ENCODE results near the gene ANKRD52.

The ANKRD52 gene

GRCh38 chr12:56242986-56243385 lies 15.2 kb downstream of the ANKRD52 start:
- no peak overlapping the region for H3K9ac ChIP-seq (ENCODE audit: low read depth, low read length)
- no peak for ATAC-seq (ENCODE audit: insufficient read depth, low read depth)
- peaks cover 88% of the 10 kb centered on the region for H3K36me3 ChIP-seq (ENCODE audit: insufficient read depth, low read length)
- H3K79me2 ChIP-seq (ENCODE audit: insufficient read depth, low read length) = no peaks in the 10 kb centered on the region
- DNase-seq = no peak
- no peak overlapping the region for H2AFZ ChIP-seq (ENCODE audit: low read depth, low read length)
- no peak overlapping the region for H3K4me3 ChIP-seq (ENCODE audit: low read depth in 1 of 2, low read length in 2 of 2)
- no peak overlapping the region for H3K27ac ChIP-seq (ENCODE audit: low read length)
- peaks cover 5% of the 10 kb centered on the region; the same call in 1 of the 2 replicates for H4K20me1 ChIP-seq (ENCODE audit: insufficient read depth, low read length)
- TF ChIP-seq EZH2 (IDR thresholded peaks at IDR 0.05; ENCODE audit: borderline replicate concordance, low read depth, low read length, severe bottlenecking) = no peak
- TF ChIP-seq CTCF (IDR thresholded peaks at IDR 0.05; ENCODE audit: borderline replicate concordance, extremely low read depth, low read length, poor library complexity, severe bottlenecking) = no peak
- H3K9me3 ChIP-seq (ENCODE audit: insufficient read depth, low read length, severe bottlenecking) = no peaks in the 10 kb centered on the region
- no peak overlapping the region for H3K4me2 ChIP-seq (ENCODE audit: insufficient read depth, low read length)
- H3K27me3 ChIP-seq (ENCODE audit: insufficient read depth, low read length, poor library complexity) = no peaks in the 10 kb centered on the region
- no peaks in the 10 kb centered on the region for H3K4me1 ChIP-seq (ENCODE audit: insufficient read depth, low read length)

GRCh38 chr12:56241424-56242303 lies 16.5 kb downstream of the ANKRD52 start:
- no peaks in the 10 kb centered on the region for H3K27me3 ChIP-seq (ENCODE audit: insufficient read depth, low read length, poor library complexity)
- H3K79me2 ChIP-seq (ENCODE audit: insufficient read depth, low read length) = no peaks in the 10 kb centered on the region
- H3K27ac ChIP-seq (ENCODE audit: low read length) = no peak overlapping the region
- peaks cover 88% of the 10 kb centered on the region for H3K36me3 ChIP-seq (ENCODE audit: insufficient read depth, low read length)
- no peaks in the 10 kb centered on the region for H3K9me3 ChIP-seq (ENCODE audit: insufficient read depth, low read length, severe bottlenecking)
- no peak overlapping the region for H3K9ac ChIP-seq (ENCODE audit: low read depth, low read length)
- H3K4me3 ChIP-seq (ENCODE audit: low read depth in 1 of 2, low read length in 2 of 2) = no peak overlapping the region
- H4K20me1 ChIP-seq (ENCODE audit: insufficient read depth, low read length) = peaks cover 7% of the 10 kb centered on the region; the same call in 1 of the 2 replicates
- no peak overlapping the region for H3K4me2 ChIP-seq (ENCODE audit: insufficient read depth, low read length)
- ATAC-seq (ENCODE audit: insufficient read depth, low read depth) = no peak
- no peak for DNase-seq
- TF ChIP-seq CTCF (IDR thresholded peaks at IDR 0.05; ENCODE audit: borderline replicate concordance, extremely low read depth, low read length, poor library complexity, severe bottlenecking) (no peak), EZH2 (IDR thresholded peaks at IDR 0.05; ENCODE audit: borderline replicate concordance, low read depth, low read length, severe bottlenecking) (no peak)
- no peaks in the 10 kb centered on the region for H3K4me1 ChIP-seq (ENCODE audit: insufficient read depth, low read length)
- H2AFZ ChIP-seq (ENCODE audit: low read depth, low read length) = no peak overlapping the region

DNA sequence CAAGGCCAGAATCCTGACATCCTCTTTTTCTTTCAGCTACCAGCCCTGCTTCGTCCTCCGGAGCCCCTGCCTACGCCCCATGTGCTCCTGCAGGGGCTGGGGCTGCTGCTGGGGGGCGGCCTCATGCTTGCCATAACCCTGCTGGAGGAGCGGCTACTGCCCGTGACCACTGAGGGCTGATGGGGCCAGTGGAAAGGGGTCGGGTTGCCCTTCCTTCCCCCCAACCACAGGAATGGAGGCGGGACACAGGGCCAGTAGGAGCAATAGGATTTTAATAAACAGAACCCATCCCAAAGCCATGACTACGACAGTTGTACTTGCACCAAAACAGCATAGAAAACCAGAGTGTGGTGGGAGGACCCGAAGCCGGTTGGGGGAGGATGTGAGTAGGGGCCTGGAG lies 20.6 kb downstream of the ANKRD52 start:
- TF ChIP-seq EZH2 (IDR thresholded peaks at IDR 0.05; ENCODE audit: borderline replicate concordance, low read depth, low read length, severe bottlenecking) (no peak), CTCF (IDR thresholded peaks at IDR 0.05; ENCODE audit: borderline replicate concordance, extremely low read depth, low read length, poor library complexity, severe bottlenecking) (no peak)
- no peak overlapping the region for H3K4me2 ChIP-seq (ENCODE audit: insufficient read depth, low read length)
- no peaks in the 10 kb centered on the region for H3K79me2 ChIP-seq (ENCODE audit: insufficient read depth, low read length)
- H3K4me1 ChIP-seq (ENCODE audit: insufficient read depth, low read length) = no peaks in the 10 kb centered on the region
- H3K9ac ChIP-seq (ENCODE audit: low read depth, low read length) = no peak overlapping the region
- H3K27me3 ChIP-seq (ENCODE audit: insufficient read depth, low read length, poor library complexity) = no peaks in the 10 kb centered on the region
- no peak overlapping the region for H2AFZ ChIP-seq (ENCODE audit: low read depth, low read length)
- H3K9me3 ChIP-seq (ENCODE audit: insufficient read depth, low read length, severe bottlenecking) = no peaks in the 10 kb centered on the region
- H3K36me3 ChIP-seq (ENCODE audit: insufficient read depth, low read length) = peaks cover 62% of the 10 kb centered on the region
- H3K4me3 ChIP-seq (ENCODE audit: low read depth in 1 of 2, low read length in 2 of 2) = no peak overlapping the region
- peaks cover 7% of the 10 kb centered on the region; the same call in 1 of the 2 replicates for H4K20me1 ChIP-seq (ENCODE audit: insufficient read depth, low read length)
- DNase-seq = no peak
- no peak overlapping the region for H3K27ac ChIP-seq (ENCODE audit: low read length)
- no peak for ATAC-seq (ENCODE audit: insufficient read depth, low read depth)

All from DND-41 (cell line).